ENCODE data around the gene PIAS1. TPM values are rescaled to one million over a fixed set of nuclear protein-coding genes. Genes with fewer than 3 reads are reported as not detected.

Gene PIAS1
- total RNA-seq, 6 donors from 2014 or later: 44.7 to 114 (median 64.3) TPM

DNA sequence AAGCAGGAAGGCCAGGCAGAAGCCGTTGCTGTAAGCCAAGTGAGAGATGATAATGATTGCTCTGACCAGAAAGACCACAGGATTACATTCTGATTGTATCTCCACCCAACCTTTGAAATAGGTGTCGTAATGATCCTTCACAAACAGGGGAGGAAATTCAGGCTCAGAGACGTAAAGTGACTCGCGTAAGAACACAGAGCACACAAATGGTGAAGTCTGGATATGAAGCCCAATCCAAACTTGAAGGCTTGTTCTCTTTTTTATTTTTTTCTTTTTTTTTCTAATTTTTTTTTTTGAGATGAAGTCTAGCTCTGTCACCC, 25.3 kb upstream of the PIAS1 start:
- Histone ChIP-seq H3K36me3 (no peaks in the 10 kb centered on the region), H3K4me3 (no peak overlapping the region), H3K27me3 (no peaks in the 10 kb centered on the region), H3K27ac (no peak overlapping the region), H3K9me3 (no peaks in the 10 kb centered on the region), H3K4me1 (peaks cover 5 to 9% (median 7%) of the 10 kb centered on the region in 4 donors)
- TF ChIP-seq EP300 (IDR thresholded peaks at IDR 0.05) (no peak), POLR2AphosphoS5 (IDR thresholded peaks at IDR 0.05) (no peak), POLR2A (IDR thresholded peaks at IDR 0.05) (no peak)
- TF ChIP-seq, protein P1, sequence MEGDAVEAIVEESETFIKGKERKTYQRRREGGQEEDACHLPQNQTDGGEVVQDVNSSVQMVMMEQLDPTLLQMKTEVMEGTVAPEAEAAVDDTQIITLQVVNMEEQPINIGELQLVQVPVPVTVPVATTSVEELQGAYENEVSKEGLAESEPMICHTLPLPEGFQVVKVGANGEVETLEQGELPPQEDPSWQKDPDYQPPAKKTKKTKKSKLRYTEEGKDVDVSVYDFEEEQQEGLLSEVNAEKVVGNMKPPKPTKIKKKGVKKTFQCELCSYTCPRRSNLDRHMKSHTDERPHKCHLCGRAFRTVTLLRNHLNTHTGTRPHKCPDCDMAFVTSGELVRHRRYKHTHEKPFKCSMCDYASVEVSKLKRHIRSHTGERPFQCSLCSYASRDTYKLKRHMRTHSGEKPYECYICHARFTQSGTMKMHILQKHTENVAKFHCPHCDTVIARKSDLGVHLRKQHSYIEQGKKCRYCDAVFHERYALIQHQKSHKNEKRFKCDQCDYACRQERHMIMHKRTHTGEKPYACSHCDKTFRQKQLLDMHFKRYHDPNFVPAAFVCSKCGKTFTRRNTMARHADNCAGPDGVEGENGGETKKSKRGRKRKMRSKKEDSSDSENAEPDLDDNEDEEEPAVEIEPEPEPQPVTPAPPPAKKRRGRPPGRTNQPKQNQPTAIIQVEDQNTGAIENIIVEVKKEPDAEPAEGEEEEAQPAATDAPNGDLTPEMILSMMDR (IDR thresholded peaks at IDR 0.05): no peak
- ATAC-seq (ENCODE audit: low FRiP score in 2 of 2) (no peak), DNase-seq (no peak)
- WGBS, 2 donors: 77 to 79% methylated on average over 5 of the region's 5 CpGs

DNA sequence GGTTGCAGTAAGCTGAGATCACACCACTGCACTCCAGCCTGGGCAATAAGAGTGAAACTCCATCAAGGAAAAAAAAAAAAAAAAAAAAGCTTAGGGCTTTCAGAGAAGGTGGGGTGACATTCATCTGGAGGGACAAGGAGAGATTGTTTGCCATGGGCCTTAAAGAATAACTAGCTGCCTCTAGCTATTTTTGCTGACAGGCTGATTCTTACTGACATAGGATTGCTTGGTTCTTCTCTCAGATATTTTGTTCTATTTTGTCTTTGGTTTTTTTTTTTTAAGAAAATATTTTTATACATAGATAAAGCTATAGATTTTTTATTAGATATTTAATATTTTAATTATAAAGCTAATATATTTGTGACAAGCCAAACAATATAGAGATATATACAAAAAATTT, 24.2 kb upstream of the PIAS1 start:
- ATAC-seq (ENCODE audit: low FRiP score in 2 of 2) (no peak), DNase-seq (no peak)
- Histone ChIP-seq H3K27me3 (no peaks in the 10 kb centered on the region), H3K4me3 (no peak overlapping the region), H3K36me3 (no peaks in the 10 kb centered on the region), H3K4me1 (peaks cover 5 to 9% (median 7%) of the 10 kb centered on the region in 4 donors), H3K27ac (no peak overlapping the region), H3K9me3 (no peaks in the 10 kb centered on the region)
- TF ChIP-seq EP300 (IDR thresholded peaks at IDR 0.05): no peak

DNA sequence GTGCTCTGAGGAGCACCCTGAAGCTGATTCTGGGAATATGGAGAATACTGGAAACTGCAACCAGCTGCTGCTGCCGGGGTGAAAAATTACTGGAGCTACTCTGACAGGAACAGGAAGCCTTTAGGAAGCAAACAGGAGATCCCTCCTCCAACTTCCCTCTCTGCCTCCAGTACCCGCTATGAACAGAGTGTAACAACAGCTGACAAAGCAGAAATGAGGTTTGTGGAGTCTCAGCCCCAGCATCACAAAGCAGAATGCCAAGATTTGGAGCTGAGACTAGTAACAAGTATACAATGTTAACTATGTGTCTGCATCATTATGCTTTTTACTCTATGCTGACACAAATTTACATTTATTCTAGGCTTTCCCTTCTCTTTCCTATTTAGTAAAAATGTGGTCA, 22.7 kb upstream of the PIAS1 start:
- Histone ChIP-seq H3K36me3 (no peaks in the 10 kb centered on the region), H3K4me1 (peaks cover 5 to 9% (median 7%) of the 10 kb centered on the region in 4 donors), H3K9me3 (no peaks in the 10 kb centered on the region), H3K4me3 (no peak overlapping the region), H3K27me3 (no peaks in the 10 kb centered on the region), H3K27ac (peak overlapping the region in 1 of 4 donors; percentile 40)
- TF ChIP-seq, protein P1 (IDR thresholded peaks at IDR 0.05): no peak
- TF ChIP-seq POLR2AphosphoS5 (IDR thresholded peaks at IDR 0.05) (no peak), EP300 (IDR thresholded peaks at IDR 0.05) (no peak), POLR2A (IDR thresholded peaks at IDR 0.05) (no peak)
- DNase-seq: peak in 1 of 2 donors; percentile 36
- peak in 1 of 2 donors; percentile 71 for ATAC-seq (ENCODE audit: low FRiP score in 2 of 2)
- 23 to 25% methylated on average over 2 of the region's 2 CpGs for WGBS, 2 donors

DNA sequence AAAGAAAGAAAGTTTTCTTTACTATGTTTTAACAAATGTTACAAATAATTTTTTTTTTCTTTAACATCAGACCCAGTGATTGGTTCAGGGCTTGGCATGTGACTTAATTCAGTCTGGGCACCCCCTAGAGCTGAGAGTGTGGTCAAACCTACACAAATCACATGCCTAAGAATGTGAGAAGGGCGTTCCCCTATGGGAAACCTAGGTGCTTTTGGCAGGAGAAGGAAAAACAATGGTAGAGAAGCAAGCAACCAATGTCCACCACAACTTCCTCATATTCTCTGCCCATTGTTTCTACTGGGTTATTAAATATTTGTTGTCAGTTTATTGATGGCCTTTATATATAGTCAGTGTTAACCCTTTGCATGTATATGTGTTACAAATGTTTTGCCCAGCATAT, 21.4 kb upstream of the PIAS1 start:
- TF ChIP-seq, protein P1 (IDR thresholded peaks at IDR 0.05): no peak
- TF ChIP-seq POLR2A (IDR thresholded peaks at IDR 0.05): no peak
- no peak for TF ChIP-seq POLR2AphosphoS5 (IDR thresholded peaks at IDR 0.05)
- no peak for TF ChIP-seq EP300 (IDR thresholded peaks at IDR 0.05)
- DNase-seq (no peak), ATAC-seq (ENCODE audit: low FRiP score in 2 of 2) (no peak)
- H3K27me3 ChIP-seq: no peaks in the 10 kb centered on the region
- no peaks in the 10 kb centered on the region for H3K36me3 ChIP-seq
- peaks cover 5 to 9% (median 7%) of the 10 kb centered on the region in 4 donors for H3K4me1 ChIP-seq
- H3K4me3 ChIP-seq: no peak overlapping the region
- 48 to 55% methylated on average over 1 of the region's 1 CpG for WGBS, 2 donors
- H3K9me3 ChIP-seq: no peaks in the 10 kb centered on the region
- H3K27ac ChIP-seq: no peak overlapping the region

DNA sequence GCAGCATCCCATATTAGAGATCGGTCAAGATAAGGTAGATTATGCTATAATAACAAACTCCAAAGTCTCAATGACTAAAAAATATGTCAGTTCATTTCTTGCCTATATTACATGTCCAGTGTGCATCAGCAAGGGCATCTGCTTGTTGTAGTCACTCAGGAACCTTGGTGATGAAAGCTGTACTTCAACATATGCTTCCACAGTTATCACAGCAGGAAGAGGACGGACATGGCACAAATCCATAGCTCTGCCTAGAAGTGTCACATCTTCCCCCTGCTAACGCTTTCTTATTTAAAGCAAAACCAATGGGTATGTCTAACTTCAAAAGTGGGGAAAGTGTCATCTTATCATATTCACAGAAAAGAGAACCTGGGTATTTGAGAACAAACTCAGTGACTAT, 20.0 kb upstream of the PIAS1 start:
- Histone ChIP-seq H3K9me3 (no peaks in the 10 kb centered on the region), H3K27ac (no peak overlapping the region), H3K36me3 (no peaks in the 10 kb centered on the region), H3K27me3 (no peaks in the 10 kb centered on the region), H3K4me1 (peaks cover 4 to 9% (median 6%) of the 10 kb centered on the region in 4 donors), H3K4me3 (no peak overlapping the region)
- DNase-seq (no peak), ATAC-seq (ENCODE audit: low FRiP score in 2 of 2) (no peak)
- TF ChIP-seq EP300 (IDR thresholded peaks at IDR 0.05): no peak
- TF ChIP-seq, protein P1 (IDR thresholded peaks at IDR 0.05): no peak
- no peak for TF ChIP-seq POLR2AphosphoS5 (IDR thresholded peaks at IDR 0.05)
- TF ChIP-seq POLR2A (IDR thresholded peaks at IDR 0.05): no peak
- 63 to 66% methylated on average over 3 of the region's 3 CpGs for WGBS, 2 donors
